Thyroid gland (tissue), 4 donors: ENCODE results near the gene GALNT10. TPM values are rescaled to one million over a fixed set of nuclear protein-coding genes. Genes with fewer than 3 reads are reported as not detected.

Experiments
- DNase-seq, 2 donors: peaks; one replicate each; pipeline ENCODE4 v3.0.0-alpha.2; 2019
- H3K27ac ChIP-seq, 3 donors: fragments of 200-600 bp; sonication (generic); 1 replicate in 2 of 3; 2 replicates in 1 of 3; pipeline ENCODE4 v1.5.1; 2016 to 2019; ENCODE audit warnings: mild to moderate bottlenecking in 1 of 3, moderate library complexity in 1 of 3
- H3K27me3 ChIP-seq: fragments of 200-600 bp; sonication (generic); one replicate; pipeline ENCODE4 v1.5.1; 2019
- H3K36me3 ChIP-seq, 2 donors: fragments of 200-600 bp; sonication (generic); one replicate each; pipeline ENCODE4 v1.5.1; 2016 to 2019
- H3K4me1 ChIP-seq, 2 donors: fragments of 200-600 bp; sonication (generic); one replicate each; pipeline ENCODE4 v1.5.1; 2017 to 2019
- H3K4me3 ChIP-seq, 3 donors: fragments of 200-600 bp; sonication (generic); replicated peaks in 1 of 3; 1 replicate in 2 of 3; 2 replicates in 1 of 3; pipeline ENCODE4 v1.5.1; 2016; ENCODE audit warnings: mild to moderate bottlenecking in 1 of 3
- H3K9me3 ChIP-seq: fragments of 200-600 bp; sonication (generic); one replicate; pipeline ENCODE4 v1.5.1; 2017
- CTCF ChIP-seq, 6 experiments: fragments of 200-600 bp in 3 of 6; fragments of 450-650 bp in 3 of 6; sonication (generic) in 3 of 6; IDR thresholded peaks; one replicate each; pipeline ENCODE4 v1.5.1; 2016 to 2019; ENCODE audit warnings: antibody characterized with exemption in 6 of 6, mild to moderate bottlenecking in 2 of 6, inconsistent platforms in 1 of 6, moderate library complexity in 1 of 6
- POLR2A ChIP-seq, 2 donors: fragments of 450-650 bp; IDR thresholded peaks; one replicate each; pipeline ENCODE4 v1.6.1; 2017; ENCODE audit warnings: antibody characterized with exemption in 2 of 2, mild to moderate bottlenecking in 2 of 2, moderate library complexity in 1 of 2
- WGBS, 2 donors: methylation state at CpG; one replicate each; pipeline ENCODE4 v1.1.5; 2017; 5-methylcytosine and 5-hydroxymethylcytosine counted together
- intact Hi-C: fragments of 100-400 bp; cut with DNase I; formaldehyde crosslinking; loops from one replicate; pipeline ENCODE4 v1.15.1; 2023
- total RNA-seq, 4 donors: library from RNA; depleted of rRNA; stranded (reverse); fragments of >200 nt; gene quantifications; one replicate each; pipeline ENCODE4 v1.2.3, GENCODE V29; 2016

GALNT10 gene
- total RNA-seq, 4 donors from 2014 or later, result 33.3 to 69.6 (median 58.1) TPM

- no peaks in the 10 kb centered on the region for H3K9me3 ChIP-seq
- WGBS, 2 donors, result 92 to 94% methylated on average over 3 of the region's 3 CpGs
- DNase-seq, result no peak
- H3K4me3 ChIP-seq, result no peak overlapping the region
- no peaks in the 10 kb centered on the region for H3K36me3 ChIP-seq
- intact Hi-C loops, result no loop called here
- no peak for TF ChIP-seq POLR2A (IDR thresholded peaks at IDR 0.05)
- no peak for TF ChIP-seq CTCF (IDR thresholded peaks at IDR 0.05)
- peaks cover 2 to 12% of the 10 kb centered on the region in 2 donors for H3K4me1 ChIP-seq
- no peak overlapping the region for H3K27ac ChIP-seq
- H3K27me3 ChIP-seq, result no peaks in the 10 kb centered on the region
These were observed 44.0 kb downstream of the GALNT10 start for GRCh38 chr5:154234551-154234950.

GRCh38 chr5:154236011-154236410 is 45.5 kb downstream of the GALNT10 start:
- DNase-seq, result no peak
- TF ChIP-seq CTCF (IDR thresholded peaks at IDR 0.05) (no peak), POLR2A (IDR thresholded peaks at IDR 0.05) (no peak)
- H3K27me3 ChIP-seq, result no peaks in the 10 kb centered on the region
- H3K4me3 ChIP-seq, result no peak overlapping the region
- no peaks in the 10 kb centered on the region for H3K36me3 ChIP-seq
- no peak overlapping the region for H3K27ac ChIP-seq
- intact Hi-C loops, result no loop called here
- peaks cover 12 to 20% of the 10 kb centered on the region in 2 donors for H3K4me1 ChIP-seq
- H3K9me3 ChIP-seq, result no peaks in the 10 kb centered on the region
- WGBS, 2 donors, result 95 to 96% methylated on average over 1 of the region's 1 CpG

GRCh38 chr5:154236536-154237375 is 46.2 kb downstream of the GALNT10 start:
- Histone ChIP-seq H3K4me3 (no peak overlapping the region), H3K36me3 (no peaks in the 10 kb centered on the region), H3K4me1 (peaks cover 17 to 24% of the 10 kb centered on the region in 2 donors), H3K27ac (no peak overlapping the region), H3K9me3 (no peaks in the 10 kb centered on the region), H3K27me3 (no peaks in the 10 kb centered on the region)
- TF ChIP-seq POLR2A (IDR thresholded peaks at IDR 0.05) (no peak), CTCF (IDR thresholded peaks at IDR 0.05) (no peak)
- 90 to 95% methylated on average over 7 of the region's 7 CpGs for WGBS, 2 donors
- DNase-seq, result no peak
- intact Hi-C loops, result no loop called here

GRCh38 chr5:154237376-154237743 is 46.8 kb downstream of the GALNT10 start:
- intact Hi-C loops, result no loop called here
- Histone ChIP-seq H3K4me3 (no peak overlapping the region), H3K9me3 (no peaks in the 10 kb centered on the region), H3K36me3 (no peaks in the 10 kb centered on the region), H3K27ac (no peak overlapping the region), H3K4me1 (peaks cover 24 to 30% of the 10 kb centered on the region in 2 donors), H3K27me3 (no peaks in the 10 kb centered on the region)
- DNase-seq, result no peak
- TF ChIP-seq CTCF (IDR thresholded peaks at IDR 0.05), result no peak
- no peak for TF ChIP-seq POLR2A (IDR thresholded peaks at IDR 0.05)
- 95 to 99% methylated on average over 5 of the region's 5 CpGs for WGBS, 2 donors

- TF ChIP-seq CTCF (IDR thresholded peaks at IDR 0.05) (no peak), POLR2A (IDR thresholded peaks at IDR 0.05) (no peak)
- no peak for DNase-seq
- Histone ChIP-seq H3K4me3 (no peak overlapping the region), H3K9me3 (no peaks in the 10 kb centered on the region), H3K27me3 (no peaks in the 10 kb centered on the region), H3K4me1 (peaks cover 27 to 36% of the 10 kb centered on the region in 2 donors), H3K36me3 (no peaks in the 10 kb centered on the region), H3K27ac (no peak overlapping the region)
- WGBS, 2 donors, result 87 to 90% methylated on average over 5 of the region's 5 CpGs
- intact Hi-C loops, result no loop called here
These were observed 47.4 kb downstream of the GALNT10 start for GRCh38 chr5:154237946-154238345.
